DOHH2 (cell line): ENCODE measurements around the gene NCKAP1.
"Not testable (repeated sequence)": the region's sequence is repeated elsewhere in the genome, so short reads cannot be mapped to it uniquely, and the experiment has no call there.

Experiments used
- H3F3A ChIP-seq: fragments of 200-600 bp; sonication (generic), shearing (Covaris generic); 2 replicates; pipeline ENCODE4 v1.6.0; 2016; ENCODE audit warnings: antibody characterized with exemption, mild to moderate bottlenecking; ENCODE audit not compliant: control insufficient read depth, insufficient read depth
- H3K27ac ChIP-seq: fragments of 200-600 bp; sonication (generic); 2 replicates; pipeline ENCODE4 v1.5.1; 2014; ENCODE audit warnings: low read depth, mild to moderate bottlenecking, low read length, moderate library complexity
- H3K27me3 ChIP-seq: fragments of 200-600 bp; sonication (generic); 2 replicates; pipeline ENCODE4 v1.6.1; 2014; ENCODE audit warnings: mild to moderate bottlenecking, low read length, mixed read lengths; ENCODE audit not compliant: control insufficient read depth
- H3K36me3 ChIP-seq: fragments of 200-600 bp; sonication (generic); 2 replicates; pipeline ENCODE4 v1.6.1; 2014; ENCODE audit warnings: mild to moderate bottlenecking, low read length, moderate library complexity, mixed read lengths; ENCODE audit not compliant: control insufficient read depth
- H3K4me1 ChIP-seq: fragments of 200-600 bp; sonication (generic); 2 replicates; pipeline ENCODE4 v1.6.1; 2014; ENCODE audit warnings: mild to moderate bottlenecking, low read length, mixed read lengths; ENCODE audit not compliant: control insufficient read depth
- H3K4me2 ChIP-seq: fragments of 200-600 bp; sonication (generic); 2 replicates; pipeline ENCODE4 v1.6.0; 2014; ENCODE audit warnings: mild to moderate bottlenecking, low read length, moderate library complexity
- H3K4me3 ChIP-seq: fragments of 200-600 bp; sonication (generic); 2 replicates; pipeline ENCODE4 v1.5.1; 2014; ENCODE audit warnings: mild to moderate bottlenecking, low read length, mixed read lengths
- H3K79me2 ChIP-seq: fragments of 200-600 bp; sonication (generic); 2 replicates; pipeline ENCODE4 v1.6.1; 2014; ENCODE audit warnings: mild to moderate bottlenecking, low read length, mixed read lengths; ENCODE audit not compliant: control insufficient read depth
- H3K9me2 ChIP-seq: fragments of 200-600 bp; sonication (generic); replicated peaks from 2 replicates; pipeline ENCODE4 v1.6.1; 2014; ENCODE audit warnings: mild to moderate bottlenecking, low read length, mixed read lengths; ENCODE audit not compliant: control insufficient read depth
- H3K9me3 ChIP-seq: fragments of 200-600 bp; sonication (generic); 2 replicates; pipeline ENCODE4 v1.6.1; 2014; ENCODE audit warnings: antibody characterized with exemption, low read length, mixed read lengths; ENCODE audit not compliant: control insufficient read depth, insufficient read depth
- H4K20me1 ChIP-seq: fragments of 200-600 bp; sonication (generic); 2 replicates; pipeline ENCODE4 v1.6.0; 2014; ENCODE audit warnings: low read depth, mild to moderate bottlenecking, antibody characterized with exemption, low read length, moderate library complexity; ENCODE audit not compliant: control insufficient read depth, insufficient read depth
- CTCF ChIP-seq: fragments of 200-600 bp; sonication (generic); IDR thresholded peaks from one replicate; pipeline ENCODE4 v1.5.1; 2014; ENCODE audit warnings: antibody characterized with exemption, mild to moderate bottlenecking, low read depth, low read length; ENCODE audit not compliant: poor library complexity, severe bottlenecking
- EZH2phosphoT487 ChIP-seq: fragments of 200-600 bp; sonication (generic); IDR thresholded peaks from 2 replicates; pipeline ENCODE4 v1.6.1; 2017; ENCODE audit warnings: borderline replicate concordance, mild to moderate bottlenecking, antibody characterized with exemption, low read length, moderate library complexity, mixed read lengths

Gene NCKAP1

GRCh38 chr2:182883451-182883850 is 154.8 kb downstream of the NCKAP1 start:
- H3K9me3 ChIP-seq: peaks cover 5% of the 10 kb centered on the region; the same call in 1 of the 2 replicates
- H3K79me2 ChIP-seq: no peaks in the 10 kb centered on the region
- peaks cover 18% of the 10 kb centered on the region for H3K4me1 ChIP-seq
- H3F3A ChIP-seq: 0 out of 2 replicates have a peak, but pooled peaks cover 2% of the 10 kb centered on the region
- no peaks in the 10 kb centered on the region for H3K9me2 ChIP-seq
- no peak overlapping the region for H3K27ac ChIP-seq
- no peak overlapping the region for H3K4me2 ChIP-seq
- H3K4me3 ChIP-seq: no peak overlapping the region
- TF ChIP-seq CTCF (no peak), EZH2phosphoT487 (no peak)
- H3K36me3 ChIP-seq: no peaks in the 10 kb centered on the region
- H3K27me3 ChIP-seq: no peaks in the 10 kb centered on the region
- H4K20me1 ChIP-seq: no peaks in the 10 kb centered on the region

GRCh38 chr2:182880100-182880499 is 158.2 kb downstream of the NCKAP1 start:
- not testable (repeated sequence) for H3K27me3 ChIP-seq, H4K20me1 ChIP-seq, H3K36me3 ChIP-seq, H3K79me2 ChIP-seq, H3K9me3 ChIP-seq, H3K9me2 ChIP-seq, H3K4me3 ChIP-seq, H3K4me1 ChIP-seq, H3F3A ChIP-seq, H3K27ac ChIP-seq, H3K4me2 ChIP-seq

GRCh38 chr2:182876653-182877052 is 161.6 kb downstream of the NCKAP1 start:
- not testable (repeated sequence) for H3K9me3 ChIP-seq, H3K4me1 ChIP-seq, H3F3A ChIP-seq, H3K4me3 ChIP-seq, H3K27me3 ChIP-seq, H3K36me3 ChIP-seq, H4K20me1 ChIP-seq, H3K4me2 ChIP-seq, H3K9me2 ChIP-seq, H3K27ac ChIP-seq, H3K79me2 ChIP-seq

GRCh38 chr2:182870227-182870626 is 168.0 kb downstream of the NCKAP1 start:
- H3K9me3 ChIP-seq: no peaks in the 10 kb centered on the region
- no peak overlapping the region for H3K27ac ChIP-seq
- no peaks in the 10 kb centered on the region for H3K36me3 ChIP-seq
- no peak overlapping the region for H3K4me2 ChIP-seq
- H3K9me2 ChIP-seq: no peaks in the 10 kb centered on the region
- H3K79me2 ChIP-seq: no peaks in the 10 kb centered on the region
- H3K27me3 ChIP-seq: no peaks in the 10 kb centered on the region
- H3K4me1 ChIP-seq: peaks cover 20% of the 10 kb centered on the region
- no peak overlapping the region for H3K4me3 ChIP-seq
- H4K20me1 ChIP-seq: no peaks in the 10 kb centered on the region
- TF ChIP-seq CTCF (peak; percentile 67), EZH2phosphoT487 (no peak)
- no peaks in the 10 kb centered on the region for H3F3A ChIP-seq
